ENCODE results near the gene DACT3. TPM values are rescaled to one million over a fixed set of nuclear protein-coding genes. Genes with fewer than 3 reads are reported as not detected.

DACT3 gene
- total and polyA plus RNA-seq, 4 donors: 0.32 to 1.4 (median 1.0) TPM

- no peak overlapping the region for H3K27ac ChIP-seq (ENCODE audit: low read depth in 1 of 2, low read length in 2 of 2)
- H3K36me3 ChIP-seq (ENCODE audit: control insufficient read depth in 4 of 4, insufficient read depth in 3 of 4, low read depth in 1 of 4, low read length in 3 of 4): no peaks in the 10 kb centered on the region
- no peak overlapping the region for H3K9ac ChIP-seq (ENCODE audit: low read depth in 1 of 2, low read length in 2 of 2)
- H3K4me1 ChIP-seq (ENCODE audit: control insufficient read depth in 4 of 4, insufficient read depth in 4 of 4, low read length in 3 of 4): peaks cover 0 to 2% (median 0%) of the 10 kb centered on the region in 4 donors
- DNase-seq (ENCODE audit: low spot score): no peak
- no peak overlapping the region for H3K4me3 ChIP-seq (ENCODE audit: low read depth in 1 of 3, low read length in 3 of 3)
- H3K9me3 ChIP-seq (ENCODE audit: control insufficient read depth in 4 of 4, low read length in 3 of 4): no peaks in the 10 kb centered on the region
- H3K27me3 ChIP-seq (ENCODE audit: control insufficient read depth in 4 of 4, insufficient read depth in 4 of 4, low read length in 3 of 4): peaks cover 0 to 11% (median 4%) of the 10 kb centered on the region in 4 donors
- TF ChIP-seq HNF4A (conservative IDR thresholded peaks at IDR 0.05): no peak
- TF ChIP-seq REST (IDR thresholded peaks at IDR 0.05): no peak
- no peak for TF ChIP-seq NR2F2 (IDR thresholded peaks at IDR 0.05)
- TF ChIP-seq FOXA1 (IDR thresholded peaks at IDR 0.05): no peak
- TF ChIP-seq GABPA (IDR thresholded peaks at IDR 0.05 in 1 of 2, conservative IDR thresholded peaks at IDR 0.05 in 1 of 2): no peak
- TF ChIP-seq TAF1 (conservative IDR thresholded peaks at IDR 0.05): no peak
- no peak for TF ChIP-seq CTCF (IDR thresholded peaks at IDR 0.05; ENCODE audit: low read depth, low read length, missing input control)
- no peak for TF ChIP-seq EGR1 (IDR thresholded peaks at IDR 0.05; ENCODE audit: low read depth in 2 of 2)
- TF ChIP-seq RAD21 (IDR thresholded peaks at IDR 0.05): no peak
- TF ChIP-seq JUND (IDR thresholded peaks at IDR 0.05): no peak
- TF ChIP-seq YY1 (IDR thresholded peaks at IDR 0.05): no peak
- TF ChIP-seq ZBTB33 (IDR thresholded peaks at IDR 0.05): no peak
- no peak for TF ChIP-seq SP1 (IDR thresholded peaks at IDR 0.05)
- TF ChIP-seq FOXA2 (IDR thresholded peaks at IDR 0.05): no peak
- TF ChIP-seq MAX (IDR thresholded peaks at IDR 0.05): no peak
- TF ChIP-seq ATF3 (IDR thresholded peaks at IDR 0.05): no peak
- WGBS: 70% methylated on average over 7 of the region's 7 CpGs
Observed at GRCh38 chr19:46650445-46650844, 10.5 kb downstream of the DACT3 start.
